ENCODE measurements around the gene GANAB. TPM values are rescaled to one million over a fixed set of nuclear protein-coding genes. Genes with fewer than 3 reads are reported as not detected.

The GANAB gene
- total and polyA plus RNA-seq, 2 of the 13 experiments (the other 11 are each of a cell fraction or from before 2014, with no cell fraction given), result 99.5 to 234 TPM

DNA sequence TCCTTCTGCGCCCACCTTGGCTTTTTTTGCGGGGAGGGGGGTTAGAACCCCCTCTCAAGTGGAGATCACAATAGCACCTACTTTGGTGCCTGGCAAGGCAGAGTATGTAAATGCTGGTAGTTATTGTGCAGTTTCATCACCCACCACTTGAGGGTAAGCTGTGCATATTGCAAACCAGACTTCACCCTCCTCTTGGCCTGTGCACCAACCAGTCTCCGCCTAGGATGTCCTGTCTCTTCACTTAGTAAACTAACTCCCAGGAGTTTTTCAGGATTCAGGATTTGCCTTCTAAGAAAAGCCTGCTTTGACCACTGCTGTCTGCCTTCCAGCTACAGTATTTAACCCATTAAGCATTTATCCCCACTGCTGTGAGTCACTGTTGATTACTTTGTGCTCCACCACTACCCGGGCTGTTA lies 34.4 kb upstream of the GANAB start (continued):
- TF ChIP-seq CBX2 (IDR thresholded peaks at IDR 0.05; ENCODE audit: low read depth, low read length) (no peak), CBX2 (CRISPR knock-in tag; IDR thresholded peaks at IDR 0.05; ENCODE audit: low read depth) (no peak), KAT8 (CRISPR knock-in tag; IDR thresholded peaks at IDR 0.05) (peak; percentile 49), POLR2A (IDR thresholded peaks at IDR 0.05; ENCODE audit: insufficient read depth in 1 of 2, low read depth in 2 of 2, low read length in 2 of 2) (0 out of 4 replicates have a peak, but pooled peaks of 1 of the 2 experiments have one; percentile 39), PHF8 (CRISPR knock-in tag; IDR thresholded peaks at IDR 0.05) (0 out of 2 replicates have a peak, but pooled peaks have one; percentile 34), RAD21 (CRISPR knock-in tag; IDR thresholded peaks at IDR 0.05) (peak; percentile 42; the same call in 1 of the 2 replicates), ZNF331 (CRISPR knock-in tag; IDR thresholded peaks at IDR 0.05) (no peak), NFKB2 (CRISPR knock-in tag; IDR thresholded peaks at IDR 0.05; ENCODE audit: borderline replicate concordance) (no peak), KDM1A (CRISPR knock-in tag; IDR thresholded peaks at IDR 0.05) (no peak), JUNB (CRISPR knock-in tag; IDR thresholded peaks at IDR 0.05; ENCODE audit: borderline replicate concordance) (no peak), STAG1 (CRISPR knock-in tag; IDR thresholded peaks at IDR 0.05) (peak; percentile 73), AGO2 (optimal IDR thresholded peaks at IDR 0.05; ENCODE audit: low read depth, low read length) (no peak), MZF1 (CRISPR knock-in tag; IDR thresholded peaks at IDR 0.05; ENCODE audit: borderline replicate concordance) (no peak), NCOR1 (IDR thresholded peaks at IDR 0.05; ENCODE audit: borderline replicate concordance, low read length) (no peak), CTCF (CRISPR knock-in tag; IDR thresholded peaks at IDR 0.05) (peak; percentile 88), ZNF616 (CRISPR knock-in tag; IDR thresholded peaks at IDR 0.05; ENCODE audit: low read depth) (no peak), AFF4 (CRISPR knock-in tag; IDR thresholded peaks at IDR 0.05) (no peak), HOXD1 (CRISPR knock-in tag; IDR thresholded peaks at IDR 0.05) (0 out of 2 replicates have a peak, but pooled peaks have one; percentile 42), GATAD2A (CRISPR knock-in tag; IDR thresholded peaks at IDR 0.05) (peak; percentile 21; the same call in 1 of the 2 replicates), ZNF263 (CRISPR knock-in tag; IDR thresholded peaks at IDR 0.05) (0 out of 2 replicates have a peak, but pooled peaks have one; percentile 18)
- TF ChIP-seq, protein P1, sequence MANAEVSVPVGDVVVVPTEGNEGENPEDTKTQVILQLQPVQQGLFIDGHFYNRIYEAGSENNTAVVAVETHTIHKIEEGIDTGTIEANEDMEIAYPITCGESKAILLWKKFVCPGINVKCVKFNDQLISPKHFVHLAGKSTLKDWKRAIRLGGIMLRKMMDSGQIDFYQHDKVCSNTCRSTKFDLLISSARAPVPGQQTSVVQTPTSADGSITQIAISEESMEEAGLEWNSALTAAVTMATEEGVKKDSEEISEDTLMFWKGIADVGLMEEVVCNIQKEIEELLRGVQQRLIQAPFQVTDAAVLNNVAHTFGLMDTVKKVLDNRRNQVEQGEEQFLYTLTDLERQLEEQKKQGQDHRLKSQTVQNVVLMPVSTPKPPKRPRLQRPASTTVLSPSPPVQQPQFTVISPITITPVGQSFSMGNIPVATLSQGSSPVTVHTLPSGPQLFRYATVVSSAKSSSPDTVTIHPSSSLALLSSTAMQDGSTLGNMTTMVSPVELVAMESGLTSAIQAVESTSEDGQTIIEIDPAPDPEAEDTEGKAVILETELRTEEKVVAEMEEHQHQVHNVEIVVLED (CRISPR knock-in tag; IDR thresholded peaks at IDR 0.05; ENCODE audit: borderline replicate concordance), result no peak
- TF ChIP-seq, protein P2, sequence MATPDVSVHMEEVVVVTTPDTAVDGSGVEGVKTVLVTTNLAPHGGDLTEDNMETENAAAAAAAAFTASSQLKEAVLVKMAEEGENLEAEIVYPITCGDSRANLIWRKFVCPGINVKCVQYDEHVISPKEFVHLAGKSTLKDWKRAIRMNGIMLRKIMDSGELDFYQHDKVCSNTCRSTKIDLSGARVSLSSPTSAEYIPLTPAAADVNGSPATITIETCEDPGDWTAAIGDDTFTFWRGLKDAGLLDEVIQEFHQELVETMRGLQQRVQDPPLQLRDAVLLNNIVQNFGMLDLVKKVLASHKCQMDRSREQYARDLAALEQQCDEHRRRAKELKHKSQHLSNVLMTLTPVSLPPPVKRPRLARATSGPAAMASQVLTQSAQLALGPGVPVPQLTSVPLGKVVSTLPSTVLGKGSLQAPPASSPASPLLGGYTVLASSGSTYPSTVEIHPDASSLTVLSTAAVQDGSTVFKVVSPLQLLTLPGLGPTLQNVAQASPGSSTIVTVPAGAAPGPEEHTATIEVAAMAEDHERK (CRISPR knock-in tag; IDR thresholded peaks at IDR 0.05; ENCODE audit: low read depth), result no peak
